HG02943 (cell line): ENCODE results near the gene TMEM17.

ENCODE experiments used
- ATAC-seq: cut with Tn5 transposase; IDR thresholded peaks from one replicate; pipeline ENCODE4 v1.9.1; 2021; ENCODE audit warnings: mild to moderate bottlenecking, low read depth, moderate library complexity; ENCODE audit not compliant: unreplicated experiment

The TMEM17 gene

DNA sequence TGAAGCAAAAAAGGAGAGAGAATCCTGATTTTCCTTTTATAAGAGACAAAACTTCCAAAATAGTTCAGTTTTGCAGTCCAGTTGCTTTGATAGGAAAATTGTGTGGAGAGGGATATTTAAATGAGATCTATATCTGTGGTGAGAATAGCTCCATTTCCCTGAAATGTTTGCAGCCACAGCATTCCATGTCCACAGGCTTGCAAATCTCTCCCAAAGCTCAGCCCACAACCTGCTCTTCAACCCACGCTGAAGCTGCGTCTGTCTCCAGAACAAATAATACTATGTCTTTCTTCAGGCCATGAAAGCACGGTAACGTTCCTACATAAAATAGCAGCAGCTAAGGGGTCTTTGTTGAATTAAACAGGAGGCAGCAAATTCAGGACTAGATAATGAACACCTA lies 31.8 kb downstream of the TMEM17 start:
- no peak for ATAC-seq

DNA sequence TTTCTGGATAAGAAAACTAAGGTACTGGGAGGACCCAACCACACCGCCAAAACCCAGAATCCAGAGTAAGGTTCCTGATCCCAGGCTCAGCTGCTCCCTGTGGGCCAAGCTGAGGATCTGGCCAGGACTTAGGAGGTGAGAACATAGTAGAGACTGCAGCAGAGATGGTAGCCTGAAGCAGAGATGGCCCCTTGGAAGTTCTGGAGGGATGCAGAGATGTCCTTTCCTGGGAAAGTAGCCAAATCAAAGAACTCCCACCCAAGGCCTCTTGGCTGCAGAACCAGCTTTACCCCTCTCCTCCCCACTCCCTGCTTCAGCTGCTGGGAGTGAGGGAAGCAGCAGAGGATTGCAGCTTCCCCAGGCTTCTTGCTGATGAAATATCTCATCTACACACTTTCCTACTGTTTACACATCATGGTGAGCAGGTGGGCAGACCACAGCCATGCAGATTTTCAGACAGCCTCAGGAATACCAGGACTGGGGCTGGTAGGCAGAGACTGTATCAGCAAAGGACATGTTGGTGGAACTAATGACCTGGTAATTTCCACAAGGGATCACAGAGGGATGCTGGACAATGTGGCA lies 32.7 kb downstream of the TMEM17 start:
- no peak for ATAC-seq

DNA sequence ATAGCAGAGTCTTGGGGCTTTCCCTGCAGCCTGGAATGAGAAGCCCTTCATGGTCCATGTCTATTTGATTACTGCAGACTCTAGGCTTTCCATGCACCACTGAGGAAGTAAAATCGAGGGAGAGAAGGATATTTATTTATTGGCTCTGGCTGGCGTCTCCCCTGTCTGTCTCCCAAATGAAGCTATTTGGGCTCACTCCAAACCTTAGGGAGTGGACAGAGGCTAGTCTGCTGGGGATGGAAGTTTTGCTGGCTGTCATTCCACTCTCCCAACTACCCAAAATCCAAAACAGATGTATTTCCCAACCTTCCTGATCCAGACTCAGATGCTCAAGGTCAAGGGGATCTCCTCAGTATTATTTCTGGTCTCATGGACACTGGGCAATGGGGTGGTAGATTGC lies 33.7 kb downstream of the TMEM17 start:
- no peak for ATAC-seq

DNA sequence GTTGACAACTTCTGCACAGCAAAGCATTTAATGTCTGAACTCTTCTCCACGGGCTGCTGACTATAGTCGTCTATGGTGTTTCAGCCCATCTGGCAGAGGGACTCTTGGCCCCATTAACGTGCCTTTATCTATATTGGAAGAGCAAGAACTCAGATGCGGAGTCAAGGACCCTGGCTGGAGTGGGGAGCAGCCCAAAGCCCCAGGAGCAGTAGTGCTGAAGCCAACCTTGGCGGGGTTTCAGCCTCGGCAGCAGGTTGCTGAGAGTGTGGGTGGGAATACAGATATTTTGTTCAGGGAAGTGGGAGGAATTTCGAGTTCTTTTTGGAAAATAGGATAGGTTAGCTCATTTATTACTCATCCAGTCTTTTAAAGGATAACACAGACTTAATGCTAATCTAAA lies 34.2 kb downstream of the TMEM17 start:
- ATAC-seq, result no peak

DNA sequence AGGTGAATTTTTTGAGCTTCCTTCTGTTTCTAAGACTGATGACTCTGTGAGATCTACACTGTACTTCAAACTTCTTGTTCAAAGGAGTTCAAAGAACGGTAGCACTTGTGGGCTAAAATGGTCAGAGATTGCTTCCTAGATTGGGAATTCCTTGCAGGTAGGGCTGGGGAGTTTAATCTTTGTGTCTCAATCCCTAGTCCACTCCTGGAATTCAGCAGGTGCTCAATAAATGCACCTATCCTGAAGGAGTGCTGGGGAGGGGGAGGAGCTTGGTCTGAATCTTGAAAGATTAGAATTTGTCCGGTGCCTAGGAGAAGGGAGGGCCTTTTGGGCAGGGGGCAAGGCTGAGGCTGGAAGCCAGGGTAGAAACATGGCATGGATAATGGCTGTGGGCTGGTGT lies 34.6 kb downstream of the TMEM17 start:
- ATAC-seq, result no peak

DNA sequence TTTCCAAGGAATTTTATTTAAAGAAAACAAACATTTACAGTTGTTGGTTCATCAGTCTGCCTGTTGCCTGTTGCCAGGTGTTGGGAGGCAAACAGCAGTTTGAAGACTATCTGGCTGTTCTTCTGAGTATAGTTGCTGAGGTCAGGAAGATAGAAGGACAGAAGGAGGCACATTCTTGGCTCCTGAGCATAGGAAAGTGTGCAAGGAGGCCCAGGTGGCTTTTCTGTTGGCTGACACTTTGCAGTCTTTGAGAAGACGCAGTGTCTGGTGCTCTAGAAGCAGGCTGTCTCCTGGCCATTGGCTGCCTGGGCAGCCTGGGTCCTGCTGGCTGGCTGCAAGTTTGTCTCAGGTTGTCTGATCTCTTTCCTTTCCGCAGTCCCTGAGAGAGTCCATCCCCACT lies 36.4 kb downstream of the TMEM17 start:
- ATAC-seq, result no peak

DNA sequence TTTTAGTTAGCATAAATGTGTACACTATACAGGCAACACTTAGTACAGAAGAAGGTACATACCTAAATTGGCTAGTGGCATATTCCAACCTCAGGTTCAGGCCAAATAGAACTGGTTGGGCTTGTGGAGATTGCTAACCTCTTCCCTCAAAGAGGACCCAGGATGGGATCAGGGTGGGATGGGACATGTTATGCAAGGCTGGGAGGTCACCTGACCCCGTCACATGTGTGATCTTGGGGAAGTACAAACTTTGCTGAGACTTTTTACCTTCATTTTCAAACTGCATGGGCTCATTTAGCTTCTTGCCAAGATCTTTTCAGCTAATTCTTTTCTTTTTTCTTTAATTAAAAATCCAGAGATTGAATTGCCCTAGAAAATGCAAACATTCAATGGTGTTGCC lies 36.9 kb downstream of the TMEM17 start:
- no peak for ATAC-seq

DNA sequence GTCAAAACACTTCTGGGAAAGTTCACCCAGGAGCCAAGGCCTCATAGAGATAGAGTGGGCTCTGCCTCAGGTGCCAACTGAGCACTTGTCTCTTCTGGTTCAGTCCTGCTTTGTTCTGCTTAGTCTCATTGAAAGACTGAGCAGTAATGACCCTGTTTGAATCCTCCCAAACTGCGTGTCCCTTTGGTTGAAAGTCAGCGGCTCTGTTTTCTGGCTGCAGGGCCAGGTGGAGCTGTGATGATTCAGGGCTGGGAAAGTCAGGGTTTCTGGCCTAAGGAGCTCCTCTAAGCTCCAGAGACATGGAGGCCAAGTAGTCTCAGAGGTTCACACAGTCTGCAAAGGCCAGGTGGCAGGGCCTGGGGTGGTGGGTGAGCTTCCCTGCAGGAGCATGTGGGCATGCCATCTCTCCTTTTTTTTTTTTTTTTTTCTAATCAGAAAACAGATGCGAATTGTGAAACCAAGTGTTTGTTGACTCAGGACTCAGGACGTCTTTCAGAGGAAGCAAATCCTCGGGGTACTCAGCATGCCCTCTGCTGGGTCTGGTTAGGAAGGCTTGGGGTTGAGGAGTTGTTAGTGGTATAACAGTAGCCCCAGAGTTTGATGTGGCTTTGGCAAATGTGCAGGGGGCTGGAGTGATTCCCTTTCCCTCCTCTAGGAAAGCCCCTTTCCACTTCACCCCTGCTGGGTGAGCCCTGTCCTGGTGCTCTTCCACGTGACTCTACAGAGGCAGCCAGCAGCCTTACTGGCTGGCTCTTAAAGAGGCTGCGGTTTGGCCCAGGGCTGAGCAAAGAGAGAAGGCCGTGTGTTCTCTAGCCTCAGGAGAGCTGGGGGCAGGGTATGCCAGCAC lies 38.3 kb downstream of the TMEM17 start:
- no peak for ATAC-seq

DNA sequence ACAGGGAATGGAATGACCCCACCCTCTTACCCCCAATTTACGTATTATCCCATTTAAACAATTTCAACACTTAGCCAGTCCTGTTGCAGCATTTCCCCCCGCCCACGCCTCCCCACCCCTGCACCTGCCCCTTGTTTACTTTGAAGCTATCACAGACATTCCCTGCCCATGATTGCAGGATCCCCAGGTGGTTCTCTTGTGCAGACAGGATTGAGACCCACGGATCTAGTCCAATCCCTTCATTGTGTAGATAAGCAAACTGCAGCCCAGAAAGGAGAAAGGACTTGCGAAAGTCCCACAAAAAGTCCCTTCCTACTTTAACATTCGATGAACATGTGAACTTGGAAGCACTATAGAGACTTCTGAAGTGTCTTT lies 38.9 kb downstream of the TMEM17 start:
- no peak for ATAC-seq

DNA sequence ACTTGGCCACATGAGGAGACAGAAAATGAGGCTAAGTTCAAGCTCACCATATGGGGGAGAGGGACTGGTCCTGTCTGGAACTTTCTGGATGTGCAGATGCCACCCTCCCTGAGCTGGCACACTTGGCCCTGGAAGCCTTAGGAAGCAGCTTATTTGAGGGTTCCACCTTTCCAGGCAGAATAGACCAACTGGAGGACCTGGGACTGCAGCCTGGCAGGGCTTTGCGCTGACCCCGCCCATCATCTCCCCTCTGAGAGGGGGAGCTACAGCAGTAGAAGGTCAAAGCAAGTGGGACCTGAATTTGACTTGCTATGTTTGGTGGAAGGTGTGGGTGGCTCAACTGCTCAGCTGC lies 39.5 kb downstream of the TMEM17 start:
- ATAC-seq, result no peak

DNA sequence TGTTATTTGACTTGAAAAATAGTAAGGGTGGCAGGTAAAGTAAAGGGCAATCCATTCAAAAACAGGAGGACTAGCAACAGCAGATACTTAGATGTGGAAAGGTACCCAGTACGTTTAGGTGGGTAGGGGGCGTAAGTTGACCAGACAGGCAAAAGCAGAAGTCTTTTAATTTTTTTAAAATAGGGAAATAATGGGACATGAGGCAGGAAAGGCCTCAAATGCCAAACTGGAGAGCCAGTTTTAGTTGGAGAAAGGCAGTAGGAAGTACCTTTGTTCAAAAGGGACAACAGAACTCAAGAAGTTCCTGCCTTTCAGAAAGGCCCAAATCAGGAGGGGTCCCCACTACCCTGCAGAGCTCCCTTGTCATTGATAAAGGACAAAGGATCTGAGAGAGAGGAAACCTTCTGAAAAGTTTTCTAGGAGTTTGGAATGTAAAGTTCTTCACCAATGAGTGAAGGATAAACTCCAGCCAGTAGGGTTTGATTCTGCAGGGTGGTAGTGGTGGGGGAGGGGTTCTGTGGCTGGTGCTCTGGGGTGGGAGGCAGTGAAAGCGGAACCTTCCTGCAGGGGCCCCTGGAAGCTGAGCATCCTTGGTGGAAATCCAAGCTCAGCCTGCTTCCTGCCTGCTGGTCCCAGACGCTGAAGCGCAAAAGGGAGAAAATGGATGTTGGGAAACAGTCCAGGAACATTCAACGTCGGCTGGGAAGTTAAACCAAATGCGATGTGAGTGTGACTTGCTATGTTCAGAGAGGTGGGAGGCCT lies 40.1 kb downstream of the TMEM17 start:
- ATAC-seq, result no peak

DNA sequence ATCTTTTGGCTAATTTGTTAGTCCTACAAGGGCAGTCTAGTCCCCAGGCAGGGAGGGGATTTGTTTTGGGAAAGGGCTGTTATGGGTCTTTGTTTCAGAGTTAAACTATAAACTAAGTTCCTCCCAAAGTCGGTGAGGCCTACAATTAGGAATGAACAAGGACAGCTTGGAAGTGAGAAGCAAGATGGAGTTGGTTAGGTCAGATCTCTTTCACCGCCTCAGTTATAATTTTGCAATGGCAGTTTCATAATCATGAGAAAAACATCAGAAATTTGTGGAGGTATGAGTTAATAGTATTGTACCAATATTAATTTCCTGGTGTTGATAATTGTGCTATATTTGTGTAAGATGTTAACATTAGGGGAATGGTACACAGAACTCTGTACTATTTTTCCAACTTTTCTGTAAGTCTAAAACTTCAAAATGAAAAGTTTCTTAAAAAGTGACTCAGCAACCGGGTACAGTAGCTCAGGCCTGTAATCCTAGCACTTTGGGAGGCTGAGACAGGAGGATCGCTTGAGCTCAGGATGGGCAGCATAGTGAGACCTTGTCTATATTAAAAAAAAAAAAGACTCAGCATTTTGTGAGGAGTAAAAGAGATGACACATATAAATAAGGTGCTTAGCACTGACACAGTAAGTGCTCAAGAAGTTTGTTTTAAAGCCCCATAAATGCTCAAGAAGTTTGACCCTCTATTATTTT lies 40.8 kb downstream of the TMEM17 start:
- ATAC-seq, result no peak

DNA sequence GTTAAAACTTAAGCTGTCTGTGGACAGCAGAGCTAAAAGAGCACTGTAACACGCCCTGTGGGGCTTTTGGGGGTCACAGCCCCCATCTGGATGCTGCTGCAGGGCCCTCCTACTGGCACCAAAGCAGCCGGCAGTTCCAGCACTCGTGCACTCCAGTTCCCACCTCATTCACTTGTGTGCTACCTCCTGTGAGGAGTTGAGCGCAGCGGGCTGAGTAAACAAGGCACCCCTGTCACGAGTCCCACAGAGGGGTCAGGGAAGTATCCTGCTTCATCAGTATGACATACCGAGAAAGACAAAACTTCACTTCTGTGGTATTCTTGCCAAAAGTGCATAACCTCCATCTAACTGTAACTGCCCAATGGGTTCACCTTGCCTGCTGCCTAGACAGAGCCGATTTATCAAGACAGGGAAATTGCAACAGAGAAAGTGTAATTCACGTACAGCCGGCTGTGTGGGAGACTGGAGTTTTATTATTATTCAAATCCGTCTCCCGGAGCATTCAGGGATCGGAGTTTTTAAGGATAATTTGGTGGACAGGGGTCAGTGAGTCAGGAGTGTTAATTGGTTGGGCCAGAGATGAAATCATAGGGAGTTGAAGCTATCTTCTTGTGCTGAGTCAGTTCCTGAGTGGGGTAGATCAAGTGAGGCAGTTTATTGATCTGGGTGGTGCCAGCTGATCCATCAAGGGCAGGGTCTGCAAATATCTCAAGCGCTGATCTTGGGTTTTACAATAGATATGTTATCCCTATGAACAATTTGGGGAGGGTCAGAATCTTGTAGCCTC lies 41.6 kb downstream of the TMEM17 start:
- no peak for ATAC-seq

DNA sequence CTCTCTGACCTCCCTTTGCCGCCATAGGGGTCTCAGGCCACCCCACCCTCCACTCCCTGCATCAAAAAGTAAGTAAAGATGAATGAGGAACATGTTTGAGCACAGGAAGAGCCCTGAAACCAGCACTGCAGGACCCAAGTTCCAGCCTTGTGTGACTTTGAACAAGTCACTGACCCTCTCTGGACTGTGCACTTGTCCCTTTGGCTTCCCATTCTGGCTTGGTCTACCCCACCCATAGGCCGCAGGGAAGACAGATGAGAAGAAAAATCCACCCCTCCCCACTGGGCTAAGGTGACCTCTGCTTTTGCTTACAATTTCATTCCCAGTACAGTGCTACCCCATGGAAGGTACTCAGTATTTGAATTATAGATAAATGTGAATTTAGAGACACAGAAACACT lies 43.8 kb downstream of the TMEM17 start:
- ATAC-seq, result no peak

DNA sequence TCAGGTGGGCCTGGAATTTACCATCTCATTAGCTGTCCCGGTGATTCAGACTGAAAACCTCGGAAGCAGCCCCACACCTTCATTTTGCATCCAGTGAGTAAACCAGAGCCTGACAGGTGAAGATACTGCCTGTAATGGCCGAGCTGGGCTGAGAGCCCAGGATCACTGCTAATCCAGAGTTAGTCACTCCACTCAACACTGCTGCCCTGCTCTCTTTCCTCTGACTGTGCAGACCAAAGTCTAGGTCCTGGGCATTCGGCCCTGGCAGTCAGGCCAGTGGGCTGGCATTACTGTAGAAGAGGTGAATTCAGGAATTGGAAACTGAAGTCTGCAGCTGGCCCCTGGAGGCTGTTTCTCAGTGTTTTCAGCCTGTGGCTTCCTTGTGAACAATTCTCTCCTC lies 44.3 kb downstream of the TMEM17 start:
- ATAC-seq, result no peak

DNA sequence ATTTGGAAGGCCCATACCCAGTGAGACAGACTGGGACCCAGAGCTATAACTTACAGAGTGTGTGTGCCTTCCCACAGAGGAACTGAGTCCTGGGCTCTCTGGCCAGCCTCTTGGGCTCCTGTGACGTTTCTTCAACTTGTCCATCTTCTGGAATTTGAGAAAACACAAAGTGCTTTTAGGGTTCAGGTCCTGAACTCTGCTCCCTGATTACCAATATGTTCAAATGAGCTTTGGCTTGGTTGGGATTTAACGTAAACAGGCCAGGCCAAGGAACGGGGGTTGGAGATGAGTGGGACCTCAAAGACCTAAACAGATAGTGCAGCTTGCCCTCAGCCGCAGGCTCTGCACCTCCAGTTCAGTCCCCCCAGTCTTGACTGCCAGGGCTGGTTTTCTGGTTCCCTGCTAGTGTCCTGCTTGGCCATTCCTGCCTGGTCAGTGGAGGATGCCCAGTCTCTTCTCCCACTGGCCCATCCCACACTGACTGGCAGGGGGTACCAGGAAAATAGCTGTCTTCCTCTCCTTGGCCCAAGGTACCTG lies 44.9 kb downstream of the TMEM17 start:
- no peak for ATAC-seq

DNA sequence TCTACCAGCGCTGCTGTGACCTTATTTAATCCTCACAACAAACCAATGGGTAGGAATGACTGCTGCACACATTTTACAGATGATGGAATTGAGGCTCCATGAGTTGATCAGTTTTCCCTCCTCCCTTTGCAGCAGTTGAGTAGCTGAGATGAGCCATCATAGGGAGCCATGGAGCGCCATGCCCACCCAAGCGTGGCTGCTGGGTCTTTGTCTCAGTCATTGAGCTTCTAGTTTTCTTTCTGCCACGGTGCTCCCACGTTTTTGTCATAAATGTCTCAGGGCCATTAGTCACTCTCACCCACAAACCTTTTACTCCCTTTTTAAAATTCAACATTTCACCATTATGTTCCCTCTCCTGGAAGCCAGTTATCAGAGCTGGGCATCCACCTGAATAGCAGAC lies 45.8 kb downstream of the TMEM17 start:
- no peak for ATAC-seq

DNA sequence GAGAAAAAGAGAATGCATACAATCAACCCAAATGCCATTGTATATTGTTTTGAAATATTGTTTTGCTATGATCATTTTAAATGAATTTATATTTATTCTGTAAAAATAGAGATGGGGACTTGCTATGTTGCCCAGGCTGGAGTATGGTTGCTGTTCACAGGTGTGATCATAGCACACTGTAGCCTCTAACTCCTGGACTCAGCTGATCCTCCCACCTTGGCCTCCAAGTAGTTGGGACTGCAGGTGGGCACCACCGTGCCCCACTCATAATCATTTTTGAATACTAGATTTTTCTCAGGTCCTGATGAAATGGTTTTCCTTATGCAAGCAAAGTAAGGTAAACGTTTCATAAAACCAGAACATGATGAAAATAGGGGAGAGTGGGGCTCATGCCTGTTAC lies 46.3 kb downstream of the TMEM17 start:
- ATAC-seq, result no peak

DNA sequence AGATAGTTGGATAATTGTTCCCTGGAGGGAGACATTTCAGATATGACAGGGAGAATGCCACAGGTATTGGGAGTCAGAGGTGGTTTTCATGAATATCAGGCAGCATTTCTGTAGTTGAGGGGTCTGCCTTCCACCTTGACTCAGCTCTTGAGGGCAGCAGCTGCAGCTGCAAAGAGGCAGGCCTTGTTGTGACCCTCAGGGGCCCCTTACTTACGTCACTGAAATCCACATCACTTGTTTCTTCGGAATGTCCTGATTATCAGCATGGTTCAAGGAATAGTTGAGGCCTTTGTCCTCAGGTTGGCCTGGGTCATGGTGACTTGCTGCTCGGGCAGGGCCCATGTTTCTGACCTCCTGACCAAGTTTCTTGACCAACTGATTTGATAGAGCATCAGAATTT lies 46.9 kb downstream of the TMEM17 start:
- ATAC-seq, result no peak

DNA sequence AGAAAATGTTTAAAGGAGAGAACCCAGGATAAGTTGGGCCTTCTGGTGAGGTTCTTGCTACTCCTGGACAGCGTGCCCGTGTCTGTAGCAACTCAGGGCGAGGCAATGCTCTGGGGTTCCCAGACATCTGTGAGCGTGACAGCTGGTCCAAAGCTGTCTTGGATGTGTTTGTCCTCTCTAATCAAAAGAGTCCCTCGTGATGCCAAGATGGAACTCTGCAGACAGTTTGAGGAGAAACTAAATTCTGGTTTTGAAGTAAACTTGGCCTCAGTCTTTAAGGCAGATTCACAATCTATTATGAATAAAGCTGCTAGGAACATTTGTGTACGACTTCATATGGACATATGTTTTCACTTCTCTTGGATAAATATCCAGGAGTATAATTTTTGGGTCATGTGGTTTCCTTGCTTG lies 47.3 kb downstream of the TMEM17 start:
- no peak for ATAC-seq
